Dermis lymphatic vessel endothelial cell (primary cell): ENCODE data around the gene STX8. TPM values are rescaled to one million over a fixed set of nuclear protein-coding genes. Genes with fewer than 3 reads are reported as not detected.

ENCODE experiments used
- total RNA-seq: library from RNA; depleted of rRNA; stranded (reverse); fragments of >200 nt; gene quantifications from 2 replicates; pipeline ENCODE4 v1.2.1, GENCODE V29; 2014

STX8 gene
- 56.9 and 85.6 TPM in 2 replicates for total RNA-seq

DNA sequence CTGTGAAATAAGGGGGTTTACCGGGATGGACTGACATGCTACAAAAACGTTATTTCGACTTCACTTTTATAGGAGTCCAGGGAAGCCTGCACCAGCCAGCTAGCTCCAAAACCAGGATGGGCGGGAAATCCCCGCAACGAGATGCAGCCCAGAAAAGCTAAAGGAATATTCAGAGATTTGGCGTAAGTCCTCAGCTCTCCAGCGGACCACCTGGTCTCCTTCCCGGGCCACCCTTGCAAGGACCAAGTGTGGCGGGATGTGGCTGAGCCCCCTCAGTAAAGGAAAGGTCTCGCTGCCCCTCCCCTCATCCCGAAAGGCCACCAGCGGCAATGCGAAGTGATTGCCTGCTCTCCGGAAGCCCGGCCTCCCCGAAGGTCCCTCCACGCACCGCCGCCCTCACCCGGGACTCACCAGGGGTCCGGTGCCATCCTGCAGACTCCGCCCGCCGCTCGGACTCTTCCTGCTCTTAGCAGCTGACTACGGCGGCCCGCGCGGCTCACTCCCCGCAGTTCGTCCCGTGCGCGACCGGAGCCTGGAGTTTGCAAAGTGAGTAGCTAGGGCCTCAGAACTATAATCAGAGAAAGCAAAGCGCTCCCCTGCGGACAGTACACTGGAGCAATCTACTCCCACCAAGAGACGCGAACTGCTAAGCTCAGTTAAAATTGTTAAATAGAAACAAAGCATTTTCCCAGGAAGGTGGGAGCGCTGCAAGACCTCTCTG, at the start of gene STX8:
STX8 (minus strand) TSS at position 440 of the 721 bp plus-strand sequence; CDS start at position 428, 12 bp downstream.

DNA sequence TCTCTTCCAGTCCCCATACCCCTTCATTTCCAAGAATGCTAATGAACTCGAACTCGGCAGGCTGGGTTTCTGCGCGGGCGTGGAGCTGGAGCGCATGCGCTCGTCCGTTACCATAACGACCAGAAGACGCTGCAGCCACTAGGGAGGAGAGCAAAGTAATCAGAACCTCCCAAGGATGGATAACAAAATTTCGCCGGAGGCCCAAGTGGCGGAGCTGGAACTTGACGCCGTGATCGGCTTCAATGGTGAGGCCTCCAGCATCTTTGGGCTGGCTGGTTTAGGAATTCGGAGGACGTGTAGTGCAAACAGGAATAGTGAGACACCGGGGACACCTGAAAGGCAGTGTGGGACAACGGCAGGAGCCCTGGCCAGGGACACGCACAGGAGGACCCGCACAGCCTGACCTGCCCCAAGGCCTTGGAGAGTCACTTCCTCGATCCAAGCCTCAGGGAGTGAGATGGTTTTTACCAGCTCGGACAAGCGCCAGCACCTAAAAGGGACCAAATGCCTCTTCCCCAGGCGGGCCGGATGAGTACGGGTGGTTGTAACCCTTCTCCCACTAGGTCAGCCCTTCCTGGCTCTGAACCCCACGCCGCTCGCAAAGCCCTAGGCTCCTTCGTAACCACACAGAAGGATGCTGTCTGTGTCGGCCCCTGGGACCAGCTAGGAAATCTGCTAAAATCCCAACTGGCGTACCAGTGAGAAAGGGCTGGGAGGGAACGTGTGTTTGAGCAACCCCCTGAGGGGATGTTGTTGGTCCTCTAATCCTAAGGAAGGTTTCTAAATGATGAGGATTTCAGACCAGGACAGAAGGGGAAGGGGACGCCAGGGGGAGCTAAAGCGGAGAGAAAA, 1.1 kb upstream of the STX8 start, which contains the start of gene CFAP52:
CFAP52 (plus strand) TSS at position 122 of the 852 bp plus-strand sequence; CDS start at position 176, 54 bp downstream.

Other genes with a start within 250 kb of the STX8 start
- not detected in 2 replicates for gene CFAP52, start 822 bp upstream of the STX8 start, total RNA-seq
- under 0.01 and 0.09 TPM in 2 replicates for gene USP43, start 69.7 kb upstream of the STX8 start, total RNA-seq
- not detected in 2 replicates for gene DHRS7C, start 215.8 kb upstream of the STX8 start, total RNA-seq
- not detected in 2 replicates for gene GSG1L2, start 246.3 kb upstream of the STX8 start, total RNA-seq